HUES48 (cell line): ENCODE results near the gene SLC7A6.

Experiments used
- H3K27ac ChIP-seq: one replicate; pipeline ENCODE4 v1.7.0; 2013; ENCODE audit warnings: low read depth, low read length, inconsistent platforms
- H3K27me3 ChIP-seq: 2 replicates; pipeline ENCODE4 v1.6.1; 2013; ENCODE audit warnings: mild to moderate bottlenecking, low read length; ENCODE audit not compliant: control insufficient read depth, insufficient read depth
- H3K36me3 ChIP-seq: 2 replicates; pipeline ENCODE4 v1.6.1; 2013; ENCODE audit warnings: low read length; ENCODE audit not compliant: control insufficient read depth, insufficient read depth
- H3K4me1 ChIP-seq: 2 replicates; pipeline ENCODE4 v1.6.1; 2013; ENCODE audit warnings: mild to moderate bottlenecking, low read length; ENCODE audit not compliant: control insufficient read depth, insufficient read depth
- H3K4me3 ChIP-seq: 2 replicates; pipeline ENCODE4 v1.5.1; 2013; ENCODE audit warnings: mild to moderate bottlenecking, low read depth, low read length
- H3K9ac ChIP-seq: 2 replicates; pipeline ENCODE4 v1.6.1; 2013; ENCODE audit warnings: mild to moderate bottlenecking, low read depth, low read length, moderate library complexity
- H3K9me3 ChIP-seq: 2 replicates; pipeline ENCODE4 v1.6.1; 2013; ENCODE audit warnings: low read length; ENCODE audit not compliant: control insufficient read depth, insufficient read depth

Gene SLC7A6

GRCh38 chr16:68264128-68265077, at the start of gene SLC7A6:
SLC7A6 (plus strand) TSS chr16:68264526; CDS start chr16:68274727, 10,201 bp downstream.
- H3K27ac ChIP-seq, result peak within 1 kb of the TSS; percentile 71
- peak within 1 kb of the TSS; percentile 78 for H3K9ac ChIP-seq
- no peaks in the 10 kb centered on the region for H3K9me3 ChIP-seq
- H3K27me3 ChIP-seq, result peaks cover 13% of the 10 kb centered on the region
- peaks cover 2% of the 10 kb centered on the region; the same call in 1 of the 2 replicates for H3K36me3 ChIP-seq
- peak within 1 kb of the TSS; percentile 91 for H3K4me3 ChIP-seq
- H3K4me1 ChIP-seq, result peaks cover 17% of the 10 kb centered on the region

- Histone ChIP-seq H3K36me3 (no peaks in the 10 kb centered on the region), H3K4me1 (no peaks in the 10 kb centered on the region), H3K9me3 (no peaks in the 10 kb centered on the region), H3K4me3 (no peak overlapping the region), H3K9ac (no peak overlapping the region), H3K27me3 (no peaks in the 10 kb centered on the region), H3K27ac (no peak overlapping the region)
Measured at GRCh38 chr16:68214726-68215125, 49.6 kb upstream of the SLC7A6 start.

- no peak overlapping the region for H3K4me3 ChIP-seq
- no peaks in the 10 kb centered on the region for H3K27me3 ChIP-seq
- no peaks in the 10 kb centered on the region for H3K36me3 ChIP-seq
- H3K27ac ChIP-seq, result no peak overlapping the region
- H3K4me1 ChIP-seq, result no peaks in the 10 kb centered on the region
- H3K9ac ChIP-seq, result no peak overlapping the region
- H3K9me3 ChIP-seq, result no peaks in the 10 kb centered on the region
Measured at GRCh38 chr16:68215302-68215701, 49.0 kb upstream of the SLC7A6 start.

GRCh38 chr16:68216240-68216639, 48.1 kb upstream of the SLC7A6 start:
- Histone ChIP-seq H3K4me3 (no peak overlapping the region), H3K36me3 (no peaks in the 10 kb centered on the region), H3K4me1 (peaks cover 5% of the 10 kb centered on the region), H3K27ac (no peak overlapping the region), H3K9me3 (no peaks in the 10 kb centered on the region), H3K27me3 (no peaks in the 10 kb centered on the region), H3K9ac (no peak overlapping the region)

GRCh38 chr16:68217506-68217905, 46.8 kb upstream of the SLC7A6 start:
- Histone ChIP-seq H3K36me3 (no peaks in the 10 kb centered on the region), H3K9ac (no peak overlapping the region), H3K4me1 (peaks cover 5% of the 10 kb centered on the region), H3K9me3 (no peaks in the 10 kb centered on the region), H3K27me3 (no peaks in the 10 kb centered on the region), H3K4me3 (no peak overlapping the region), H3K27ac (no peak overlapping the region)

GRCh38 chr16:68219725-68220351, 44.5 kb upstream of the SLC7A6 start:
- no peak overlapping the region for H3K27ac ChIP-seq
- H3K4me3 ChIP-seq, result no peak overlapping the region
- no peaks in the 10 kb centered on the region for H3K36me3 ChIP-seq

GRCh38 chr16:68223072-68223471, 41.3 kb upstream of the SLC7A6 start:
- Histone ChIP-seq H3K9me3 (no peaks in the 10 kb centered on the region), H3K4me3 (no peak overlapping the region), H3K36me3 (peaks cover 12% of the 10 kb centered on the region), H3K27ac (no peak overlapping the region), H3K9ac (no peak overlapping the region), H3K27me3 (no peaks in the 10 kb centered on the region), H3K4me1 (peaks cover 5% of the 10 kb centered on the region)

More at GRCh38 chr16:68219725-68220351, 44.5 kb upstream of the SLC7A6 start:
- Histone ChIP-seq H3K4me1 (peaks cover 5% of the 10 kb centered on the region), H3K27me3 (no peaks in the 10 kb centered on the region), H3K9me3 (no peaks in the 10 kb centered on the region), H3K9ac (no peak overlapping the region)

- Histone ChIP-seq H3K27me3 (no peaks in the 10 kb centered on the region), H3K4me1 (peaks cover 1% of the 10 kb centered on the region; the same call in 1 of the 2 replicates), H3K9ac (no peak overlapping the region), H3K9me3 (no peaks in the 10 kb centered on the region), H3K36me3 (peaks cover 40% of the 10 kb centered on the region), H3K27ac (no peak overlapping the region), H3K4me3 (no peak overlapping the region)
Measured at GRCh38 chr16:68226116-68226515, 38.2 kb upstream of the SLC7A6 start.

GRCh38 chr16:68227183-68227793, 37.0 kb upstream of the SLC7A6 start:
- H3K36me3 ChIP-seq, result peaks cover 52% of the 10 kb centered on the region

GRCh38 chr16:68227850-68228553, 36.3 kb upstream of the SLC7A6 start:
- Histone ChIP-seq H3K36me3 (peaks cover 58% of the 10 kb centered on the region), H3K27ac (no peak overlapping the region), H3K4me3 (no peak overlapping the region), H3K27me3 (no peaks in the 10 kb centered on the region), H3K4me1 (no peaks in the 10 kb centered on the region), H3K9me3 (no peaks in the 10 kb centered on the region), H3K9ac (no peak overlapping the region)

More at GRCh38 chr16:68227183-68227793, 37.0 kb upstream of the SLC7A6 start:
- Histone ChIP-seq H3K27ac (no peak overlapping the region), H3K9me3 (no peaks in the 10 kb centered on the region), H3K9ac (no peak overlapping the region), H3K4me1 (no peaks in the 10 kb centered on the region), H3K4me3 (no peak overlapping the region), H3K27me3 (no peaks in the 10 kb centered on the region)
